Fibroblast of skin of left biceps (primary cell): ENCODE measurements around the gene LRRC45.

Experiments used
- DNase-seq, 2 experiments: peaks; one replicate each; pipeline ENCODE4 v3.0.0-alpha.2; 2013; ENCODE audit warnings: low read depth in 2 of 2

Gene LRRC45

DNA sequence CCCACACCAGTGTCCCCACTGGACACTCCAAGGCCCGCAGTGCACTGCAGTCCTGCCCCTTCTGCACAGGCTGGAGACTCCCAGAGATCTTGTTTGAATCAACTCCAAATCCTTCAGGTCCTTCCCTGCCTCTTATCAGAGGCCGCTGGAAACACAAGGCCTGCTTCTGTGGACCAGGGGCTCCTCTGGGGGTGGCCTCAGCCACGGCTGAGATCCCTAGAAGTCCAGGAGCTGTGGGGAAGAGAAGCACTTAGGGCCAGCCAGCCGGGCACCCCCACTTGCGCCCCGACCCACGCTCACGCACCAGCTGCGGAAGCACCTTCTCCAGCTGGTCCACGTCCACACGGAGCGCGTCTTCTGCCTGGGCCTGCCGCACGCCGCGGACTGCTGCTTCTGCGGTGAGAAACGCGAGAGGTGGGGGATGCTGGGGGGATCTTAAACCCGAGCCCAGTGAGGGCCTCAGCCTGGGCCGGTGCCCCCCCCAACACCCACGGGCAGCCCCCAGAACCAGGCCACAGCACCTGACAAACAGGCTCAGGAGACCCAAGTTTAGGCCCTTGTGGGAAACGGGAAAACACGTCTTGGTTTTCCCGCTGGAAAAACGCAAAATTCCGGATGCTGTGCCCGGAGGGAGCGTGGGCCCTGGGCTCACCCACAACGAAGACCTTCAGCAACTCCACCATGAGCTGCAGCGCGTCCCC lies 4.0 kb upstream of the LRRC45 start:
- no peak for DNase-seq

DNA sequence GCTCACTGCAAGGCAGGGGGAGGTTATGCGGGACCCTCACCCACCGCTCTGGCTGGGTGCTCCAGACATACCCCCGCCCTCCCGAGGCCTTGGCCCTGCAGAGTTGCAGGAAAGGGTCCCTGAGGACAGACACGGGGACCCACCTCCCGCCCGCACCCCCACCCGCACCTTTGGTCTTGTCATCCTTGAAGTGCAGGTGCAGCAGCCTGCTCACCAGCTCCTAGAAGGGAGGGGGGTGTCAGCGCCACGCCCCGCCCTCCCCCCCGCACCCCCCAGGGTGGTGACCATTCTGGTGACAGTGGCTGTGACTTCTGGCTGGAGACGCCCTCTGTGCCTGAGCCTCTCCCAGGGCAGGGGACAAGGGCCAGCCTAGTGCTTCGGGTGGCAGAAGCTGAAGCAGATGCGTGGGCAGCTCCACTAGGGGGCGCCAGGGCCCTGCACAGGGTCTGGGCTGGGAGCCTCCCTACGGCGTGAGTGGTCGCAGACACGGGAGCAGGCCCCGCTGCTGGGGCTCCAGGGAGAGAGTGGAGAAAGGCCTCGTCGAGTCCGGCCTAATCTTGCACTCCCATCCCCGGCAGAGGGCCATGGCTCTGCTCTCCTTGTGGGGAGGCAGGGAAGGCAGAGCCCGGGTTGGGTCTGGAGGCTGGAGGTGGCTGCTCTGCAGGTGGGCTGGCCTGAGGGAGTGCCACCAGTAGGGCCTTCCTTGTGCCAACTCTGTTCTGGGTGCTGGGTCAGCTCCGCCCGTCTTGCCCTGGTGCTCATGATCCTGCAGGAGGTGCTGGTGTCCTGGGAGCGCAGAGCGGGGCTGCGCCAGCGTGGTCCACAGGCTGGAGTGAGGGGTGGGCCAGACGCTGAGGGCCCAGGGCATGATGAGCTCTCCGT lies 3.2 kb upstream of the LRRC45 start:
- no peak for DNase-seq

DNA sequence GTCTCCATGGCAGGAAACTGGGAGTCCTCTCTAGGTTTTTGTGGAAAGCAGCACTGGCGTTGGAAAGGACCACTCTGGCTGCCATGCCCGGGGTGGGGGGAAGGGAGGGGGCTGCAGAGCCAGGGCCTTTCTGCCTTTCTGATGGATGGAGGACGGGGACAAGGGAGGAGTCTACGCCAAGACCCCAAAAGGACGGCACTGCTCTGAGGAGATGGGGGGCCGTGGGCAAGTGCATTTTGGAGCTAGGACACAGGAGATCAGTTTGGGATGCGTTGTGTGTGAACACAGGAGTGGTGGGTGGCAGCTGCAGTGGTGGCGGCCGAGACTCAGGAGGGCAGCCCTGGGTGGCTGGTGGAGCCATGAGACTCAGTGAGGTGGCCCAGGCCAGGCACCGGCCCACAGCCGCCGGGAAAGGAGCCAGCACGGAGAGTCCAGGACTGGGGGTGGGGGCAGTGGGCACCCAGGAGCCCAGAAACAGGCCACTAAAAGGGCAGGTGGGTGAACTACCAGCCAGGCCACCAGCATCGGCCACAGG lies 2.5 kb upstream of the LRRC45 start:
- no peak for DNase-seq

DNA sequence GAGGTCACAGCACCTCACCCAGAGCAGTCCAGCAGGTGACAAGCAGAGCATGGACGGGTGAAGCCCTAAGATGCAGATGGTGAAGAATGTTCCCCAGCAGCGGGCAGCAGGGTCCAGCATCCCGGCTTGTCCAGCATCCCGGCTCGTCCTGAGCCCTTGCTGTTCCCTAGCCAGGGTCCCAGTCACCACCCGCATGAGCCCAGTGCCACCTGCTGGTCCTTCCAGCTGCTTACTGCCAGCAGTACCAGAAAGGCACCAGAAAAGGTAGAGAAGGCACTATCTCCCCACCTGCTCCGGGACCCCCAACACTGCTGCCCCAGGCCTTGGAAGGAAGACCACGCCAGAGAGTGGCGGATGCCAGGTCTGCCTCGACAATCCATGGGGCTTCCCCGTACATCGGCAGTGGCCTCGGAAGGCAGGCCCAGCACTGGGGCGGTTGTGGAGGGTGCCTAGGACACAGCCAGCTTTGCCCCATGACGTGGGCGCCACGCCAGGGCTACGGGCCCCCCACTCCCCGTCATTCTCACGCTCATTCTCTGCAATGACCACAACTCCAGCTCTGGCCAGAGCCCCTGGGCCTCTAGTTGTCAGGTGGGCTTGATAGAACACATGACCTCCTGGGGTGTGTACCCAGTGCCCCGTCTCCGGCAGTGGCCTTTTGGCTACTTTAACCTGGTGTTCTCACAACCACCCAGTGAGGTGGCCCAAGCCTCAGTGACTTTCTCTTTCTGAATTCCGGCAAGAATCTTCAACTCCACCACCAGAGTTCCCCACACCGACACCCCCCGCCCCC lies 1.8 kb upstream of the LRRC45 start:
- DNase-seq: peak in 1 of 2 experiments; percentile 14

DNA sequence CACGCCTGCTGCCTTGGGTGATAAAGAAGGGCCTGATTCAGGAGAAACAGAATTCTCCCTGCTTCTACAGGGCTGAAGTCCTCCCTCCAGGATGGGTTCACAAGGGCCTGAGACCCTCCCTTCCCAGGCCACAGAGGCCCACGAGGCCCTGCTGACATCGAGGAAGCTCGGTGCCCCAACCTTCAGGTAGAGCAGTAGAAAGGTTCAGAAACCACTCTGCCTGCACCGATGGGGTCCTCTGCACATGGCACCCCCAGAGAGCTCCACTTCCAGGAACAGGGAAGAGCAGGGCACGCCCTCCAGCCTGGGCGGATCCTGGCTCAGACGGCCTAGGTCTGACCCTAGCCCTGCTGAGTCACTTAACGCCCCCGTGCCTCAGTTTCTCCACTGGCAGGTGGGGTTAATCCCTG lies 1.2 kb upstream of the LRRC45 start:
- DNase-seq: no peak

DNA sequence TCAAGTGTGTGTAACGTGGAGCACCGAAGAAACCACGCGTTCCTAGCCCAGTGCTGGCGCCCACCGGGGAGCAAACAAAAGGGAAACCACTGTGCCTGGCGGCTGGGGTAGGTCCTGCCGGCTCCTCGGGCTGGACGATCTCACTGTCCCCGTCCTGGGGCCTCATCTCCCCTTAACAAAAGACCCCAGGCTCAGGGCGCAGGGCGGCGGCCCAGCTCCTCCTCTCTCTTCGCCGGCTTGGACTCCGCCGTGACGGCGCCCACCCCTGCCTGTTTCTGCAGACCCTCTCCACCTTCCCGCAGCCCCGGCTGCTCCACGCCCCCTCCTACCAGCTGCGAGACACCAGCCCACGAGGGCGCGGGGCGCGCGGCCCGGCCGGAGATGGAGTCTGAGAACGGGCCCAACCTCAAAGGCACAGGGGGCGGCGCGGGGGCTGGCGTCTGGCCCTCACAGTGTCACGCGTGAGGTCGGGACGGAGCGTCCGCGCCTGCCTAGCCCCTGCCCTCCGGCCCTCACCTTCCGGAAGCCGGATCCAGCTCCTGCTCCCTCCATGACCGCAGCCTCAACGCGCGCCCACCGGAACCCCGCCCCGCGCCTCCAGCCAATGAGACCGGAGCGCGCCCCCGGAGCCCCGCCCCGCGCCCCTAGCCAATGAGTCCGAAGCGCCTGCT lies 660 bp upstream of the LRRC45 start, which contains the start of gene CENPX:
Gene CENPX, minus strand, starts transcription at position 569 of the 671 bp plus-strand sequence. Its CDS starts 17 bp downstream, at position 552.
- no peak for DNase-seq

DNA sequence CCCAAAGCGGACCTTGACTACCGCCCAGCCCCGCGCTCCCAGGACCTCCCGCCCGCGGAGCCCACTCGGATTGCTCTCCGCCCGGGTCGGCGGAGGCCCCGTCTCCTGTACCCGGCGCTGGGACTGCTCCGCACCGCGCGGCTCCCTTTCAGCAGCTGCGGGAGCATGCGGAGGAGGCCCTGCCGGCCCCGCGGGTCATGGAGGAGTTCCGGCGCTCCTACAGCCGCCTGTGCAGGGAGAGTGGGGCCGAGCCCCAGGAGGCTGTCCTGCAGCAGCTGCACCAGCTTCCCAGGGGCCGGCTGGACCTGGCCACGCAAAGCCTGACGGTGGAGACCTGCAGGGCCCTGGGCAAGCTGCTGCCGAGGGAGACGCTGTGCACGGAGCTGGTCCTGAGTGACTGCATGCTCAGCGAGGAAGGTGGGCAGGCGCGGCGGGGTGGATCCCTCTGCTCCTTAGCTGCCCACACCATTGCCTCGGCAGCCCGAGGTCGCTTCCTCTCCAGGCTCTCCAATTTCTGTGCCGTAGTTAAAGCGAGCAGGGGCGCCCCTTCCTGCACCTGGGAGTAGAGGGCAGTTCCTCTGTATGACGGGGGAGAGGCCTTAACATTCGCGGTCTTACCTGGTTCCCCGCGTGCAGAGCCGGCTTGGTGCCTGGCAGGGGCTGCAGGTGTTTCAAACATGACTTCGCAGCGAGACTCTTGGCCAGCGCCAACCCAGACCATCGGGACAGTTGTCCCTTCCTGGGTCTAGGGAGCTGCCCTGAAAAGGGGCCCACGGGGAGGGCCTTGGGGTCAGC lies 539 bp downstream of the LRRC45 start:
- DNase-seq: no peak

DNA sequence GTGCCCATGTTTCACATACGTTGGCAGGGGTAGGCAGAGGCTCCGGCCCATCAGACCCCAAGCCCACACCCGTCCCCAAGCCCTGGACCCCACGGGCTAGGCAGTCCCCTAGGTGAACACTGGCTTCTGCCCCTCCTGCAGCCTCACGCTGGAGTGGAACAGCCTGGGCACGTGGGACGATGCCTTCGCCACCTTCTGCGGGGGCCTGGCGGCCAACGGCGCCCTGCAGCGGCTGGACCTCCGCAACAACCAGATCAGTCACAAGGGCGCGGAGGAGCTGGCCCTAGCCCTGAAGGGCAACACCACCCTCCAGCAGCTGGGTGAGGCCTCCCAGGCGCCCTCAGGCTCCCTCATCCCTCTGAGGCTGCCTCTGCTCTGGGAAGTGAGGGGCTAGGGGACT lies 1.8 kb downstream of the LRRC45 start:
- no peak for DNase-seq

DNA sequence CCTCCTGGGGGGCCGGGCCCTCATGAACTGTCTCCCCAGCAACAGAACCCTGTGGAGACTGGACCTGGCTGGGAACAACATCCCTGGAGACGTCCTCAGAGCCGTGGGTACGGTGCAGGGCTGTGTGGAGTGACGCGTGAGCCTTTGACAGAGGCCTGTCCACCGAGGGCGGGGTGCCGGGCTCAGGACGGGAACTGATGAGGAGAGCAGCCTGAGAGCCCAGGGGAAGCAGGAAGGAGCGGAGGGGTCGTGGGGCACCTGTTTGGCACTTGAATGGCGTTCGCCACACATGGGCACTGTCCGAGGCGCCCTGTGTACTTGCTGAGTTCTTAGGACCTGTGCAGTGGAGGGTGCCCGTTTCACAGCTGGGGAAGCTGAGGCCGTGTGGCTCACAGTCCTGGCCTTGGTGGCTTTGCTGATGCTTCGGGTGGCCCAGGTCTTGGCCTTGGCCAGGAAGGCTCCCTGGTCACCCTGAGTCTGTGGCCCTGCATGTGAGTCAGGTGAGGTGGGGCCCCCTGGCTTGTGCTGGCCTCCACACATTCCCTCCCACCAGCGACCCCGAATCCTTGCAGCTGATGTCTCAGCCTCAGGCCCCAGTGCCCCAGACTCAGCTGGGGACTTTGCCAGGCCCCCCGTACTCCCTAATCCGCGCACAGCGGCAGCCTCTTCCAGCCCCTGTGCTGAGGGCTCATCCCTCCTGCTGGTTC lies 2.4 kb downstream of the LRRC45 start:
- DNase-seq: no peak

DNA sequence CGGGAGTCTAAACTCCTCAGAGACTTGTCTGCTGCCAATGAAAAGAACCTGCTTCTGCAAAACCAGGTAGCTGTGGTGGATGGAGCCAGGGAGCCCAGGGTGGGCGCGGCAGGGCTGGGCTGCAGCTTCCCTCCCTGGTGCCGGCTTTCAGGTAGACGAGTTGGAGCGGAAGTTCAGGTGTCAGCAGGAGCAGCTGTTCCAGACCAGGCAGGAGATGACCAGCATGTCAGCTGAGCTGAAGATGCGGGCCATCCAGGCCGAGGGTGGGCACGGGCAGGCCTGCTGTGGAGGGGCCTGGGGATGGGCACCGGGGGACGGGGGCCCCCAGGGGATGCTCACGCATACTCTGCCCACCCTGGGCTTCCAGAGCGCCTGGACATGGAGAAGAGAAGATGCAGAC lies 5.1 kb downstream of the LRRC45 start:
- no peak for DNase-seq

DNA sequence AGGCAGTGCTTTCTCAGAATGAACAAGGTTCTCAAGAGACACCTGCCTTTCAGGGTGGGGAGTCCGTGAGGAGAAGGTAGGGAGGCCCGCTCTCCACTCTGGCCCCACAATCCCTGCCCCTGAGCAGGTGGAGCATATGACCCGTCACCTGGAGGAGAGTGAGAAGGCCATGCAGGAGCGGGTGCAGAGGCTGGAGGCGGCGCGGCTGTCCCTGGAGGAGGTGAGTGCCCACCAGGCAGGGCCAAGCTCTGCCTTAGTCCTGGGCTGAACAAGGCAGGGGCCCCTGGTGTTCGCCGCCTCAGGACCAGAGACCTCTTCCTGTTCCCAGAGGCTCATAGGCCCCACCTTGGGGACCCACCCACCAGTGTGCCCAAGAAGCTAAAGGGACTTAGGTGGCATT lies 5.9 kb downstream of the LRRC45 start:
- DNase-seq: no peak

DNA sequence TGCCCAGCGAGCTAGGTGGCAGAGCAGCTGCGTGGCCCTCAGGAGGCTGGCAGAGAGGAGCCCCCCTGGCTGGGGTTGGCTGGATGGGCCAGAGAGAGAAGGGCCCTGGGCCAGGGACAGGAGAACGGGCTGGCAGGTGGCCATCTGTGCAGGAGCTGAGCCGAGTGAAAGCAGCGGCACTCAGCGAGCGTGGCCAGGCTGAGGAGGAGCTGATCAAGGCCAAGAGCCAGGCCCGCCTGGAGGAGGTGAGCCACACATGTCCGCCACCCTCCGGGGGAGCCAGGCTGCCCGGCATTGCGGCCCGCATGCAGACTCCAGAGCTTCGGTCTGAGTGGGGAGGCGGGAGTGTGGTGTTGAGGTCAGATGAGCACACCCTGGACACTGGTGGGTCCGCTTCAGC lies 6.3 kb downstream of the LRRC45 start:
- no peak for DNase-seq

DNA sequence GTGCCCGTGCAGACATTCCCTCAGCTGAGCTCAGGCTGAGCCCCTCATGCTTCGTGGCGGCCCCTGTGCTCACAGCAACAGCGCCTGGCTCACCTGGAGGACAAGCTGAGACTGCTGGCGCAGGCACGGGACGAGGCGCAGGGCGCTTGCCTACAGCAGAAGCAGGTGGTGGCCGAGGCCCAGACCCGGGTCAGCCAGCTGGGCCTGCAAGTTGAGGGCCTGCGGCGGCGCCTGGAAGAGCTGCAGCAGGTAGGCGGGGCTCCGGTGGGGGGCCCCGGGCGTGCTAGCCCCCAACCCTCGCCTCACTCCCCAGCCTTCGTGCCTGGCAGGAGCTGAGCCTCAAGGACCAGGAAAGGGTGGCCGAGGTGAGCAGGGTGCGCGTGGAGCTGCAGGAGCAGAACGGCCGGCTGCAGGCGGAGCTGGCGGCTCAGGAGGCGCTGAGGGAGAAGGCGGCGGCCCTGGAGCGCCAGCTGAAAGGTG lies 6.9 kb downstream of the LRRC45 start:
- no peak for DNase-seq

DNA sequence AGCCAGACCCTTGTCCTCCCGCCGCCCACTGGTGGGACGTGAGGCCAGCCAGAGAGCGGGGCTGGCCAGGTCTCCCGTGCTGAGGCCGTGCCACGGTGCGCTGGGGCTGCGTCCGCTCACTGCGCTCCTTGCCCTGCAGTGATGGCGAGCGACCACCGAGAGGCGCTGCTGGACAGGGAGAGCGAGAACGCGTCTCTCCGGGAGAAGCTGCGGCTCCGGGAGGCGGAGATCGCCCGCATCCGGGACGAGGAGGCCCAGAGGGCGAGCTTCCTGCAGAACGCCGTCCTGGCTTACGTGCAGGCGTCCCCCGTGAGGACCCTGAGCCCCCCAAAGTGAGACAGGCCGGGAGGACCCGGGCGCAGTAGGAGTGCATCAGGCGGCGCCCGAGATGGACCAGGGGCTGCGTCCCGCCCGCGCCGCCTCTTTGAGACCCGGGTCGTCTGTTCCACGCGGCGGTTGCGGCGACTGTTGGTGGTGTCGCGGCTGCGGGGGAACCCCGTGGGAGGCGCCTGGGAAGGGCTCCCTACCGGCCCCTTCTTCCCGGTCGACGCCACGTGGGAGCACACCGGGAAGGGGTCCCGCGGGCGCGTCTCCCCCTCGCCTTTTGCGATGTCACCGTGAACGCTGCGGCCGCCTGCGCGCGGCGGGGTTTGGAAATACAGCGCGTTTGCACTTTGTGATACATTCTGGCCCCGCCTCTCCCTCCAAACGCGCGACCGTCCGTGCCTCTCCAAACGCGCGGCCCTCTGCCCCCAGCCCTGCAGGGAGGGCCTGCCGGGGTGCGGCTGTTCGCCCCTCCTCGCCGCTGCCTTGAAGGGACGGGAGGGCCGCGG lies 7.6 kb downstream of the LRRC45 start:
- peak; percentile 30 to 33 for DNase-seq

DNA sequence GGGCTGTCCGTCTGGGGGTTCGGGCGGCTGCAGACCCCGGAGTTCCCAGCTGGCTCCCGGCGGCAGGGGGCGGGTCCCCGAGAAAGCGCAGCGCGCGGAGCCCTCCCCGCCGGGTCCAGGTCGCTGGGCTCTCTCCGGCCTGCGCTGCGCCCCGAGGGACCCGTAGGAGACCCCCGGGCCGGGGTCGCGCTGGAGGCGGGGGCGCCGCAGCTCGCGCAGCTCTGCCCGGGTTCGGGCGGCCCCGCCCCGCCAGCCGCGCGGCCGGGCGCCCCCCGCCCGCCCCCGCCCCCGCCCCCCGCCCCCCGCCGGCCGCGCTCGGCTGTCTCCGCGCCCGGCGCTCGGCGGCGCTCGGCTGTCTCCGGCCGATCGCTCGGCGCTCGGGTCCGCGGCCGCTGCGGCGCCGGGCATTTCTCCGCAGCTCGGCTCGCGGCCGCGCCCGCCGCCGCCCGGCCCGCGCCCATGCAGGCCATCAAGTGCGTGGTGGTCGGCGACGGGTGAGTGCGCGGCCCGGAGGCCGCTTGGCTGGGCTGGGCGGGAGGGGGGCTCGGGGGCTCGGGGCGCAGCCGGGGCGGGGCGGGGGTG lies 8.3 kb downstream of the LRRC45 start, which contains the start of gene RAC3:
Gene RAC3, plus strand, starts transcription at position 376 of the 582 bp plus-strand sequence. Its CDS starts 84 bp downstream, at position 460.
- no peak for DNase-seq

DNA sequence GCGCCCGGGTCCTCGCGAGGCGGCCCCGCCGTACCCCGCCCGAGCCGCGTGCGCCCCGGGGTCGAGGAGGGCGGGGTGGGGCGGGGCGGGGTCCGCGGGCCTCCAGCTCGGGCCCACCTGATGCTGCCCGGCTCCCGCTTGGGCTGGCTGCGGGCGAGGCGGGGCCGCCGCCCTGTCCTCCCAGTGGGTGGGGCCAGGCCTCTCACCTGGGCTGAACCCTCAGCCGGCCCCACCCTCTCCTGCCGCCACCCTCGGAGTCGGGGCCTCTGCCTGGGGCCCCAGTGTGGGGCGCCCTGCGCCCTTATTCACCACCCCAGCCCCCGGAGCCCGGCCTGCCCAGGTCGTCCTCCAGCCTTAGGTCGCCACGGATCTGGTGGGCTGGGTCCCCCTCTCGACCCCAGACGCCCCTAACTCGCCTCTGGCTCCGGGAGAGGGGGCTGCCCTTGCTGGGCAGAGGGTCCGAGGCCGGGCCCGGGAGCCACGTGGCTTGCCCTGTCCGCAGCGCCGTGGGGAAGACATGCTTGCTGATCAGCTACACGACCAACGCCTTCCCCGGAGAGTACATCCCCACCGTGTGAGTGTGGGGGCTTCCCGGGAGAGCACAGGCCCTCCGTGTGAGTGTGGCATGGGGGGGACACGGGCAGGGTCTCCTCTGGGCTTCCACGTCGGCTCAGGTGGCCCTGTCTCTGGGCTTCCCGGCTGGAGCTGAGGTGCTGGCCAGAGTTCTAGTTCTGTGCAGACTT lies 9.0 kb downstream of the LRRC45 start:
- DNase-seq: no peak

DNA sequence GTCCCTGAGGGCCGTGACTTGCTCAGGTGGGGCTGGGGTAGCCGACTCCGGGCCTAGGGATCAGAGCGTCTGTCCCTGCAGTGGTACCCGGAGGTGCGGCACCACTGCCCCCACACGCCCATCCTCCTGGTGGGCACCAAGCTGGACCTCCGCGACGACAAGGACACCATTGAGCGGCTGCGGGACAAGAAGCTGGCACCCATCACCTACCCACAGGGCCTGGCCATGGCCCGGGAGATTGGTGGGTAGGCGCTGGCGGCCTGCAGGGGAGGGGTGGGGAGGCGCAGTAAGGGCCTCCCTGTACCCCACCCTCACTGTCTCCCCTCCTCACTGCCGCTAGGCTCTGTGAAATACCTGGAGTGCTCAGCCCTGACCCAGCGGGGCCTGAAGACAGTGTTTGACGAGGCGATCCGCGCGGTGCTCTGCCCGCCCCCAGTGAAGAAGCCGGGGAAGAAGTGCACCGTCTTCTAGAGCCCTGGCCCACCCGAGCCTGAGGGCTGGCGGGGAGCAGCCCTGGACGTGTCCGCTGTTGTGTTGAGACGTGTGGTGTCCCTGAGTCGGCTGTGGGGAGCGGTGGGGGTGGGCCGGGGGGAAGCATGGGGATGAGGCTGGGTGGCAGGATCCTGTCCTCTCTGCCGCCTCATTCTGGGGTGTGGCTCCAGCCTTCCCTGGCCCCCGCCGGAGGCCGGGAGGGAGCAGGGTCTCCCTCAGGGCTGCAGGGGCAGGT lies 10.4 kb downstream of the LRRC45 start:
- DNase-seq: no peak
